ENCODE results near the gene ZBTB40. TPM values are rescaled to one million over a fixed set of nuclear protein-coding genes. Genes with fewer than 3 reads are reported as not detected.

Gene ZBTB40
- total RNA-seq, 1 donor: 18.3 TPM

DNA sequence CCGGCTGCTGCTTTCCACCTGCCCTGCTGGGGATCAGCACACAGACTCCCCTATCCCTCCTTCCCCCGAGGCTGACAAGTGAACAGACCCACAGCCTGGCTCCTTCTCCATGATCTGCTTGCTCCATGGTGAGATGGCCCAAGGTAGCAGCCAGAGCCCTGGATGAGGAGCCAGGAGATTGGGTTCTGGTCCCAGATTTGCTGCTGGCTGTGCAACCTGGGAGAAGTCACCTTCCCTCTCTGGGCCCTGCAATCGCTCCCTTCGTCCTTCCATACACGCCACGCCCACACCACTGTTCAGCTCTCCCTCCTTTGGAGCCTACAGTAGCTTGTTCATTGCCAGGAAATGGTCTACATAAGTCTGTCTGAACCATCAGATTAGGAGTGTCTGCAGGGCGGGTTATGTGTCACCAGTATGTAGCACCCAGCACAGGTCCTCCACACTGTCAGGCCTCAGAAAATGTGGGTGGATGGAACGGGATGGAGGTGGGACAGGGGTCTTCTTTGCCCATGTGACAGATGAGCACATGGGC is 102.4 kb downstream of the ZBTB40 start:
- no peak for DNase-seq (ENCODE audit: low read depth in 2 of 3, low spot score in 2 of 3)

- DNase-seq (ENCODE audit: low read depth in 2 of 3, low spot score in 2 of 3): no peak
Observed at GRCh38 chr1:22555371-22555656, 103.7 kb downstream of the ZBTB40 start.

GRCh38 chr1:22556391-22557104 is 104.9 kb downstream of the ZBTB40 start:
- no peak for DNase-seq (ENCODE audit: low read depth in 2 of 3, low spot score in 2 of 3)

DNA sequence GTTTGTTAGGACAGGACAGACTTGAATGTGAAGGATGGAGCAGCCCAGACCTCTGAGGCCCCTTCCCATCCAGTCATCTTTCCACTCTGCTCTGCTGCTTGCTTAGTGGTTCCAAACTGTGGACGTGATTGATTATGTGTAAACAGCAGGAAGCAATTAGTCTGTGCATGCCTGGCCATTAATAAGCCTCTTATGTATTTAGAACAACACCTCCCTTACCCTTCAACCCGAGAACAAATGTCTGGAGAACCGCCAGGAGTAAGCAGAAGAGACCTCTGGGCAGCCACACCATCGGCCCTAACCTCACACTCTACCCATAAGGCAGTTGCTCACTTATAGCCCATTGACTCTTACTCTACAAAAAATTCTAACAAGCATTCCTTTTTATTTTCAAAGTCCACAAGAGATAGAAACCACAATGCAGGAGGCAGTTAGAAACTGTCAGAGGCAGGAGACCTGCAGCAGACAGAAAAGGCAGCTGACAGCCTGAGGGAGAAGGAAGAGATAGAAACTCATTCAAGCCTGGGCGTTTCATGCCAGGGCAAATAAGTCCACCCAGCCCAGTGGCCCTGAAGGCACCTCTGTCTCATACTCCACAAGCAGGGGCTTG is 105.8 kb downstream of the ZBTB40 start:
- no peak for DNase-seq (ENCODE audit: low read depth in 2 of 3, low spot score in 2 of 3)

DNA sequence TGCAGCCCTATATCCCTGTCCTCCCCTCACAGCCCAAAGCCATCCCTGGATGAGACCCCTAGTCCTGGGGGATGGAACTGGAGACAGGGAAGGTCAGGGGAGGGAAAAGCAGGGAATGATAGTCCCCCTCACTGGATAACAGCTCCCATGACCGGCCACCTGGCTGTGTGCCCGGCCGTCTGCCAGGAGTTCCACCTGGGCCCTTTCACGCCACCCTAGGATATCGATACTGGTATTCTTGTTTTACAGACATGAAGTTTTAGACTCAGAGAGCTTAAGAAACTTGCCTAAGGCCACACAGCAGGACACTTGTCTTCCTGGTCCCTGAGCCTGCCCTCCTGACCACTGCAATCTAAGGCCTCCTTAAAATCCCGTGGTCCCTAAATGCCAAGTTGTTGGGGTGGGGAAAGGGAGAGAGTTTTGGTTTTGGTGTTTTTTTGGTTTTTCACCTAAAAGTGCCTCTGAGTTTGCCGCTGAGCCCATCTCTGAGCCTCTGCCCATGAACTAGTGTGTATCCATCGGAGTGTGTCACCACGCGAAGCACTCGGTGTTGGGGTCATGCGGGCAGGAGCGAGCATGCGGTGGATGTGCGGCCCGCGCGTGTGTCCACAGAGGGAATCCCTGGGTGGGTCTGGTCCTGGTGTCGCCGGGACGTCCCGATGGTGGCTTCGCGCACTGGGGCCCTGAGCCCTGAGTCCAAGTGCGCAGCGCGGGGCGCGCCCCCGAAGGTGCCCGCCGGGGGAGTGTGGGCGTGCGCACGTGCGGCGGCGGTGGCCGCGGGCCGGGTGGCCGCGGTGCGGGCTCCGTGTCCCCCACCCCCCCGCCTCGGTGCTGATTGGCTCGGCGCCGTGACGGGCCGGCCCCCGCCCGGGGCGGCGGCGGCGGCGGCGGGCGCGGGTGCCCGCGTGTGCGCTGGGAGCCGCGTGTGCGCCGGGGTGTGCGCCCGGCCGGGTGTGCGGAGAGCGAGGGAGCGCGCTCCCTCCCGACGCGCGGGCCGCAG is 111.2 kb downstream of the ZBTB40 start, which contains the start of gene EPHA8:
Gene EPHA8 (plus strand): TSS at position 906 of the 1,000 bp plus-strand sequence. CDS start 147 bp downstream, outside the sequence.
- no peak for DNase-seq (ENCODE audit: low read depth in 2 of 3, low spot score in 2 of 3)

- no peak for DNase-seq (ENCODE audit: low read depth in 2 of 3, low spot score in 2 of 3)
Observed at GRCh38 chr1:22563671-22564602, 112.3 kb downstream of the ZBTB40 start.

GRCh38 chr1:22566161-22566560 is 114.5 kb downstream of the ZBTB40 start:
- DNase-seq (ENCODE audit: low read depth in 2 of 3, low spot score in 2 of 3): no peak

- DNase-seq (ENCODE audit: low read depth in 2 of 3, low spot score in 2 of 3): no peak
Observed at GRCh38 chr1:22567197-22567596, 115.5 kb downstream of the ZBTB40 start.

DNA sequence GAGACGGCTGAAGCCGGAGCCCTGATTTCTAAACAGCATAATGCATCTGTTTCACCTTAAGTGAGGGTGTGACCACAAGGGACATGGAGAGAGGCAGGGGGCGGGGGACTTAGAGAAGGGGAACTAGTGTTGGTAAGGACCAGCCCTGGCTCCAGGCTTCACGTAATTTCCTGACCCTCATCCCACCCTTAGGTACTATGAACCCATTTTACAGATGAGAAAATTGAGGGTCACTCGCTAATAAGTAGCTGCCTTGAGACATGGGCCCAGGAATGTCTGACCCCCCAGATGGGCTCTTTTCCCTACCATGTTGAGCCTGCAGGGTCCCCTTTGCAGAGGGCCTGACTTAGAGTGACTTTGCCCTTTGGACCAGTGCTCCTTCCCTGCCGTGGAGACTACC is 116.3 kb downstream of the ZBTB40 start:
- DNase-seq (ENCODE audit: low read depth in 2 of 3, low spot score in 2 of 3): peak in 1 of 3 donors; percentile 8

DNA sequence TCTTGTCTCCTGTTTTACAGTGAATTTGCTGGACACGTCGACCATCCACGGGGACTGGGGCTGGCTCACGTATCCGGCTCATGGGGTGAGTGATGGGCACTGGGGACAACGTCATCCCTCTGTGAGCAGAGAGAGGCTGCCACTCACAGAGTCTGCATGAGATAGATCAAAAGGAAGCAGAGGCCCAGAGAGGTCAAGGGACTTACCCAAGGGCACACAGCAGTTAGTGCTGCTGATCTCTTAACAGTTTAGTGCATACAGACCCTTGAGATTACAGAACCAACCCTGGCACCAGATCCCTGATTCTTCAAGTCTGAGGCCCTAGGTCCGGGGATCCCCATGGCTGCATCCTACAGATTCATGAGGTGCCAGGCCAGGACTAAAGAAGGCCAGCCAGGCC is 117.6 kb downstream of the ZBTB40 start:
- no peak for DNase-seq (ENCODE audit: low read depth in 2 of 3, low spot score in 2 of 3)

DNA sequence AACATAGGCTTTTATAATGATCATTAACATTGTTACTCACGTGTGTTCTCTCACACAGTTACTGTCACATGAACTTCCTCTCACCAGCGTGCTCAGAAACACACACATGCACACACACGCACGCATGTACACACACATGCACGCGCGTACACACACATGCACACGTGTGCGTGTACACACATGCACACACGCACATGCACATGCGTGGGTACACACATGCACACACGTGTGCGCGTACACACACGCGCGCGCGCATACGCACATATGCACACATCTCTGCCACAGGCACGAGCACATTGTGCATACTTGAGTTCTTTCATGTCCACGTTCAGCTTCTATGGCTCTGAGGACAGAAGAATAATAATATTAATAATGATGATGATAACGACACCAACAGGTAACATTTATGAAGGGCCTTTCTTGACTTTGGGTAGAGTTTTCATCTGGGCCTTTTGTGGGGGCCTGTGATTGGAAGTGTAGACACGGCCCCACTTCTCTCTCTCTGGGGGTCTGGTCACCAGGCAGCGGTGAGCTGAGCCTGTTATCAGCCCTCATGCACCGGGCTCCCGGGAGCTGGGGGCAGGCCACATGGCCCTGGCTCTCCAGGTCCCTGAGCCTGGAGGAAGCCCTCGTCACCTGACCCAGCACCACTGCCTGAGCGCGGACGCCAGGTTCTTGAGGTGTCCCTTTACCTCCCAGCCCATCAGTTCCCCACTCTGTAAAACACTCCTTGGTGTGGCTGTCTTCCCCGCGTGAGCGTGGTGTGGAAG is 118.7 kb downstream of the ZBTB40 start:
- DNase-seq (ENCODE audit: low read depth in 2 of 3, low spot score in 2 of 3): no peak

DNA sequence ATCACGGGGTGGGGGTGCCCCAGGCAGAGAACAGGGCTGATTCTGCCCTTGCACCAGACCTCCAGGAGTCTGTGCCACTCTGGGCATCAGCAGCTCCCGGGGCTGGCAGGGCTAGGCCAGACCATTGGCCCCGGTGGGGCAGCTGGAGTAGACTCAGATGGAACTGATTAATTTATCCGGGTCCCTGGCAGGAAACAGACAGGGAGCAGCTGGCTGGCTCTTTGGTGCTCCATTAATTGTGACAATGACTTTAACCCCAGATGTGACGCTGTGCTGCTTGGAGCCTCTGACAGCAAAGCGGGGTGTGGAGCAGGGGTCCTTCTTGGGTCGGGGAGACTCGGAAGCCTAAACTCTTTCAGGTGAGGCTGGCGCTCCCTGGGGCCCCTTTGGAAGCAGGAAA is 121.2 kb downstream of the ZBTB40 start:
- no peak for DNase-seq (ENCODE audit: low read depth in 2 of 3, low spot score in 2 of 3)

DNA sequence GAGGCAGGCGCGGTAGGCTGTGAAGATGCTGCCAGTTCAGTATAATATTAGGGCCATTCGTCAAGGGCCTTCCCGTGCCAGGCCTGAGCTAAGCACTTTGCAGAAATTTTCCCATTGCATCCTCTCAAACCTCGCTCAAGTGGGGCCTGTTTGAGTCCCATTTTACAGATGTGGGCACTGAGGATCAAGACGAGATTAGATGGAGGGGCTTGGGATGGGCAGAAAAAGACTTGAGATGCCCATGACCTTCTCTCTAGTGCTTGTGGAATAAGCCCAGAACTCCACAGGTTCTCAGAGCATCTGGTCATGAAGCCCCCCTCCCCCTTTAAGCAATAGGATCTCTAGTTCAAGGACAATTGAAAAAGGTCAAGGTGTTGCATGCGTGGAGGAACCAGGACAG is 121.6 kb downstream of the ZBTB40 start:
- no peak for DNase-seq (ENCODE audit: low read depth in 2 of 3, low spot score in 2 of 3)

- DNase-seq (ENCODE audit: low read depth in 2 of 3, low spot score in 2 of 3): no peak
Observed at GRCh38 chr1:22575532-22576149, 124.0 kb downstream of the ZBTB40 start.

- DNase-seq (ENCODE audit: low read depth in 2 of 3, low spot score in 2 of 3): no peak
Observed at GRCh38 chr1:22576150-22576544, 124.5 kb downstream of the ZBTB40 start.

- DNase-seq (ENCODE audit: low read depth in 2 of 3, low spot score in 2 of 3): no peak
Observed at GRCh38 chr1:22576617-22577016, 125.0 kb downstream of the ZBTB40 start.

DNA sequence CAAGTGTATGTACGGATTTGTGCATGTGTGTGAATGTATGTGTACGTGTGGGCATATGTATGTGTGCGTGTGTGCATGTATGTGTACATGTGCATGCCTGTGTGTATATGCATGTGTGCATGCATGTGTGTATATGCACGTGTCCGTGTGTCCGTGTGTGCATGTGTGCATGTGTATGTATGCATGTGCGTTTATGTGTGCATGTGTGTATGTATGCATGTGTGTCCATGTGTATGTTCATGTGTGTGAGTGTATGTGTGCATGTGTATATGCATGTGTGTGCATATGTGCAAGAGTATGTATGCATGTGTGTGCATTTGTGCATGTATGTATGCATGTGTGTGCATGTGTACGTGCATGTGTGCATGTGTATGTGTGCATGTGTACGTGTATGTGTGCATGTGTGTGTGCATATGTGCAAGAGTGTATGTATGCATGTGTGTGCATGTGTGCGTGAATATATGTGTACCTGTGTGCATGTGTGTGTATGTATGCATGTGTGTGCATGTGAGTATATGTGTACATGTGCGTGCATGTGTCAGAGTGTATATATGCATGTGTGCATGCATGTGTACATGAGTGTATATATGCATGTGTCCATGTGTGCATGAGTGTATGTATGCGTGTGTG is 127.2 kb downstream of the ZBTB40 start:
- DNase-seq (ENCODE audit: low read depth in 2 of 3, low spot score in 2 of 3): no peak

GRCh38 chr1:22579541-22580155 is 128.0 kb downstream of the ZBTB40 start:
- DNase-seq (ENCODE audit: low read depth in 2 of 3, low spot score in 2 of 3): no peak
